Body of pancreas (tissue), 4 donors: ENCODE results near the gene AGRN. TPM values are rescaled to one million over a fixed set of nuclear protein-coding genes. Genes with fewer than 3 reads are reported as not detected.
"Not testable (repeated sequence)": the region's sequence is repeated elsewhere in the genome, so short reads cannot be mapped to it uniquely, and the experiment has no call there.

Experiments
- ATAC-seq: fragments of 150-250 bp; one replicate; pipeline ENCODE4 v1.9.1; 2016
- DNase-seq, 4 donors: peaks; one replicate each; pipeline ENCODE4 v3.0.0-alpha.2; 2019
- H3K27ac ChIP-seq, 4 donors: fragments of 200-600 bp; sonication (generic); 1 replicate in 3 of 4; 2 replicates in 1 of 4; pipeline versions ENCODE4 v1.5.1 to v1.6.1; 2016 to 2019; ENCODE audit warnings: mild to moderate bottlenecking in 1 of 4, mixed read lengths in 1 of 4, moderate library complexity in 1 of 4
- H3K27me3 ChIP-seq, 2 donors: fragments of 200-600 bp; sonication (generic); one replicate each; pipeline ENCODE4 v1.6.0; 2016; ENCODE audit warnings: mild to moderate bottlenecking in 1 of 2
- H3K36me3 ChIP-seq, 2 donors: fragments of 200-600 bp; sonication (generic); replicated peaks in 1 of 2; 2 replicates each; pipeline ENCODE4 v1.5.1; 2016; ENCODE audit warnings: low read depth in 2 of 2; ENCODE audit not compliant: insufficient read depth in 1 of 2
- H3K4me1 ChIP-seq: fragments of 200-600 bp; sonication (generic); one replicate; pipeline ENCODE4 v1.6.0; 2016
- H3K4me3 ChIP-seq, 2 donors: fragments of 200-600 bp; sonication (generic); 1 replicate in 1 of 2; 2 replicates in 1 of 2; pipeline ENCODE4 v1.5.1; 2016 to 2019
- H3K9me3 ChIP-seq, 3 donors: fragments of 200-600 bp; sonication (generic); 1 replicate in 2 of 3; 2 replicates in 1 of 3; pipeline ENCODE4 v1.5.1; 2016
- CTCF ChIP-seq, 7 experiments: fragments of 450-650 bp in 4 of 7; fragments of 200-600 bp in 3 of 7; sonication (generic) in 3 of 7; IDR thresholded peaks; one replicate each; pipeline ENCODE4 v1.5.1; 2016 to 2019; ENCODE audit warnings: antibody characterized with exemption in 7 of 7
- POLR2A ChIP-seq, 3 donors: fragments of 450-650 bp; IDR thresholded peaks; one replicate each; pipeline ENCODE4 v1.6.1; 2016; ENCODE audit warnings: antibody characterized with exemption in 3 of 3, mild to moderate bottlenecking in 2 of 3
- WGBS, 2 donors: methylation state at CpG; one replicate each; pipeline ENCODE4 v1.1.5; 2017; 5-methylcytosine and 5-hydroxymethylcytosine counted together
- intact Hi-C: fragments of 100-400 bp; cut with DNase I; formaldehyde crosslinking; loops from one replicate; pipeline ENCODE4 v1.15.1; 2023
- total RNA-seq, 2 donors: library from RNA; depleted of rRNA; stranded (reverse); fragments of >200 nt; gene quantifications; one replicate each; pipeline ENCODE4 v1.1.0, GENCODE V29; 2016

The AGRN gene
- total RNA-seq, 2 donors from 2014 or later: 85.1 to 241 TPM

DNA sequence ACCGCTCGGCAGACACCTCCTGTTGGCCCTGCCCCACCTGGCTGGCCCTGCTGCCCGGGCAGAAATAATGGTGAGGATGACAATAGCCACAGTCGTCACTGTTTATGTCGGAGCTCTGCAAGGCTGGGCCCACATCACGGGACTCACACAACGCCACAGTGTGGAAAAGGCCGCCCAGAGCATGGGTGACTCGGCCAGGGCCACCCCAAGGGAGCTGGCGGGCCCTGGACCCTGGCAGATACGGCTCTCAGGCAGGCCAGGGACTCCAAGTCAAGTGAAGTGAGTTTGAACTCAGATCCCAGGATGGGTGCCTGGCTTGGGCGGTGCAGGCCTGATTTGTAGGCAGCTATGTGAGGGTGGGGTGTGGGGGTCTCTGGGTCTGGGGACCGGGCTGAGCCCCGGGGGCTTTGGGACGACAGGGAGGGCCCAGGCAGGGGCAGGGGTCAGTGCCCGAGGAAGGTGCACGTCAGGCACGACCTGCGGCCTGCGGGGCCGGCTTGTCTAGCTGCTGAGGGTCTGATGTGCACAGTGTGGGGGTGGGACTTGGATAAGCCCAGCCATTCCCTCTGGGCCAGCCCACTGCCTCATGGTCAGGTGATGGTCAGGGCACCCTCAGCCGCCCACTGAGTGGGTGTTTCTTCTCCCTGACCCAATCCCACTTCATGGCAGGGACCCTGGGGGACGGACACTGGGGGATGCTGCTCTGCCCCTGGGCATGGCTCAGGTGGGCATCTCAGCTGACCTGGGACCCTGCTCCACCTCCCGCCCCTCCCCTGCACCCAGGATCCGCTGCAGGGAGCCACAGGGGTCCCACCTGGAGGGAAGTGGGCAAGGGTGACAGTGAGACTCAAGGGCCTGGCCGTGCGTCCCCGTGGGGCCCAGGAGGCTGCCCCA is 53.2 kb downstream of the AGRN start:
- no peaks in the 10 kb centered on the region for H3K27me3 ChIP-seq
- H3K36me3 ChIP-seq: no peaks in the 10 kb centered on the region
- DNase-seq (no peak), ATAC-seq (no peak)
- H3K4me1 ChIP-seq: peaks cover 21% of the 10 kb centered on the region
- H3K27ac ChIP-seq: peak overlapping the region in 2 of 4 donors; percentile 21 to 62
- 67 to 70% methylated on average over 8 to 28 of the region's 28 CpGs for WGBS, 2 donors
- intact Hi-C loops: no loop called here
- H3K9me3 ChIP-seq: no peaks in the 10 kb centered on the region
- no peak overlapping the region for H3K4me3 ChIP-seq
- TF ChIP-seq CTCF (IDR thresholded peaks at IDR 0.05): no peak
- no peak for TF ChIP-seq POLR2A (IDR thresholded peaks at IDR 0.05)

DNA sequence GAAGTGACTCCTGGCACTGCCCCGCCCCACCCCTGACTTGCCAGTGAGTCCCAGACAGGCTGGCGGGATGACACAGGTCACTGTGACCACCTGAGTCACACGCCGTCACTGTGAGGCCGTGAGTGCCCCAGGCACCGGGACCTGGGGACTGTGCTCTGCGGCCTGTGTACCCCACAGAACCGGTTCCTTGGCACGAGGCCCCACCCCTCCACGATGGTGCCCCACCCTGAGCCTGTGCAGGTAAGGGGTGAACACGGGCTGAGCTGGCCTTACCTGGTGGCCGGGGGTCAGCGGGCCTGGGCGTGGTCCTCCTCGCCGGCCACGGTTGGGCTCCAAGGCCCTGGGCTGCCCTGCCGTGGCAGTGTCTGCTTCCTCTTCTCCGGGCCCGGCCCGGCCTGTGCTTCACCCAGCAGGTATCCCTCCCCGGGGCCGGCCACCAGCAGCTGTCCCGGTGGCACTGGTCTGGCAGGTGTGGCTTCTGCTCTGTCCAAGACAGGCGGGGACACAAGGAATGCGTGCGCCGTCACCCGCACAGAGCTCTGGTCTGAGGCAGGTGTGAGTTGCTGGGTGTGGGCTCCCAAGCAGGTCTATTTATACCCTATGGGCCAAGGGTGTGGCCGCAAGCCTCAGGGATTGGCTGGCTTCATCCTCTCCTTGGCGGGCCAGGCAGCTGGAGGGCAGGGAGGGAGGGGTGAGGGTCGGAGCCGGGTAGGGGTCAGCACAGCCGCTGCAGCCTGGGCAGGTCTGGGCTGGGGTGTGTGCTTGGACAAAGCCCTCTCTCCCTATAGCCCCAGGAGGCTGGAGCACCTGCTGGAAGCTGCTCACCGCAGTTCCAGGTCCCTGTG is 54.0 kb downstream of the AGRN start, which contains the start of gene RNF223:
Gene RNF223, minus strand, starts transcription at position 564 of the 845 bp plus-strand sequence. CDS start 1,740 bp downstream, outside the sequence.
- H3K27me3 ChIP-seq: no peaks in the 10 kb centered on the region
- H3K27ac ChIP-seq: peak within 1 kb of the TSS in 3 of 4 donors; percentile 12 to 62 (median 21)
- H3K4me1 ChIP-seq: peaks cover 16% of the 10 kb centered on the region
- H3K36me3 ChIP-seq: no peaks in the 10 kb centered on the region
- intact Hi-C loops: no loop called here
- H3K9me3 ChIP-seq: no peaks in the 10 kb centered on the region
- TF ChIP-seq POLR2A (IDR thresholded peaks at IDR 0.05) (peak; percentile 20 to 42 (median 37)), CTCF (IDR thresholded peaks at IDR 0.05) (no peak)
- WGBS, 2 donors: 35 to 46% methylated on average over 4 to 32 of the region's 35 CpGs
- ATAC-seq (peak; percentile 41), DNase-seq (peak; percentile 37 to 73 (median 53))
- no peak within 1 kb of the TSS for H3K4me3 ChIP-seq

- ATAC-seq (no peak), DNase-seq (no peak)
- no peaks in the 10 kb centered on the region for H3K27me3 ChIP-seq
- WGBS, 2 donors: 76 to 81% methylated on average over 11 to 14 of the region's 14 CpGs
- TF ChIP-seq POLR2A (IDR thresholded peaks at IDR 0.05) (no peak), CTCF (IDR thresholded peaks at IDR 0.05) (no peak)
- no peaks in the 10 kb centered on the region for H3K9me3 ChIP-seq
- no peaks in the 10 kb centered on the region for H3K36me3 ChIP-seq
- peaks cover 17% of the 10 kb centered on the region for H3K4me1 ChIP-seq
- H3K4me3 ChIP-seq: no peak overlapping the region
- intact Hi-C loops: no loop called here
- H3K27ac ChIP-seq: no peak overlapping the region
These were observed 54.8 kb downstream of the AGRN start for GRCh38 chr1:1074631-1075147.

- DNase-seq (no peak), ATAC-seq (no peak)
- no peaks in the 10 kb centered on the region for H3K36me3 ChIP-seq
- H3K4me1 ChIP-seq: peaks cover 21% of the 10 kb centered on the region
- no peak overlapping the region for H3K4me3 ChIP-seq
- 54 to 71% methylated on average over 6 to 14 of the region's 21 CpGs for WGBS, 2 donors
- H3K27ac ChIP-seq: no peak overlapping the region
- no peaks in the 10 kb centered on the region for H3K27me3 ChIP-seq
- no peaks in the 10 kb centered on the region for H3K9me3 ChIP-seq
- intact Hi-C loops: no loop called here
- TF ChIP-seq POLR2A (IDR thresholded peaks at IDR 0.05) (no peak), CTCF (IDR thresholded peaks at IDR 0.05) (no peak)
These were observed 55.4 kb downstream of the AGRN start for GRCh38 chr1:1075148-1075935.

GRCh38 chr1:1077396-1077795 is 57.5 kb downstream of the AGRN start:
- peaks cover 22% of the 10 kb centered on the region for H3K4me1 ChIP-seq
- H3K27ac ChIP-seq, H3K36me3 ChIP-seq, intact Hi-C loops, H3K4me3 ChIP-seq, H3K27me3 ChIP-seq, ATAC-seq, DNase-seq, H3K9me3 ChIP-seq: not testable (repeated sequence)
- 100% methylated on average over 1 of the region's 21 CpGs; no CpG with 5 or more reads in 1 of the 2 donors for WGBS, 2 donors
